ENCODE data around the gene WNT3. TPM values are rescaled to one million over a fixed set of nuclear protein-coding genes. Genes with fewer than 3 reads are reported as not detected.

The WNT3 gene
- total RNA-seq, 1 donor: 1.1 TPM

GRCh38 chr17:46850688-46851028 lies 32.2 kb upstream of the WNT3 start:
- Histone ChIP-seq H3K4me2 (ENCODE audit: insufficient read depth, low read length) (no peak overlapping the region), H3K79me2 (ENCODE audit: insufficient read depth, low read length) (no peaks in the 10 kb centered on the region), H3K27me3 (ENCODE audit: insufficient read depth, low read length) (peaks cover 71% of the 10 kb centered on the region), H3K4me3 (ENCODE audit: insufficient read depth, low read length) (no peak overlapping the region), H3K27ac (ENCODE audit: low read depth, low read length) (no peak overlapping the region), H4K20me1 (ENCODE audit: insufficient read depth, low read length) (no peaks in the 10 kb centered on the region), H3K9me3 (ENCODE audit: low read depth, low read length) (no peaks in the 10 kb centered on the region), H2AFZ (ENCODE audit: low read length) (no peak overlapping the region), H3K36me3 (ENCODE audit: insufficient read depth, low read length) (no peaks in the 10 kb centered on the region), H3K4me1 (ENCODE audit: insufficient read depth, low read length) (no peaks in the 10 kb centered on the region)
- DNase-seq (ENCODE audit: insufficient read length, low spot score, missing footprints): peak; percentile 73
- TF ChIP-seq CTCF (IDR thresholded peaks at IDR 0.05; ENCODE audit: extremely low read depth, low read depth, low read length): no peak

GRCh38 chr17:46848534-46848933 lies 30.0 kb upstream of the WNT3 start:
- TF ChIP-seq CTCF (IDR thresholded peaks at IDR 0.05; ENCODE audit: extremely low read depth, low read depth, low read length): no peak
- no peak overlapping the region for H3K4me2 ChIP-seq (ENCODE audit: insufficient read depth, low read length)
- DNase-seq (ENCODE audit: insufficient read length, low spot score, missing footprints): peak; percentile 34
- H3K4me3 ChIP-seq (ENCODE audit: insufficient read depth, low read length): no peak overlapping the region
- no peaks in the 10 kb centered on the region for H3K36me3 ChIP-seq (ENCODE audit: insufficient read depth, low read length)
- no peak overlapping the region for H2AFZ ChIP-seq (ENCODE audit: low read length)
- H3K4me1 ChIP-seq (ENCODE audit: insufficient read depth, low read length): no peaks in the 10 kb centered on the region
- H3K79me2 ChIP-seq (ENCODE audit: insufficient read depth, low read length): no peaks in the 10 kb centered on the region
- H3K9me3 ChIP-seq (ENCODE audit: low read depth, low read length): no peaks in the 10 kb centered on the region
- no peak overlapping the region for H3K27ac ChIP-seq (ENCODE audit: low read depth, low read length)
- H4K20me1 ChIP-seq (ENCODE audit: insufficient read depth, low read length): no peaks in the 10 kb centered on the region
- peaks cover 71% of the 10 kb centered on the region for H3K27me3 ChIP-seq (ENCODE audit: insufficient read depth, low read length)

- Histone ChIP-seq H4K20me1 (ENCODE audit: insufficient read depth, low read length) (no peaks in the 10 kb centered on the region), H3K27ac (ENCODE audit: low read depth, low read length) (no peak overlapping the region), H2AFZ (ENCODE audit: low read length) (no peak overlapping the region), H3K27me3 (ENCODE audit: insufficient read depth, low read length) (peaks cover 63% of the 10 kb centered on the region), H3K79me2 (ENCODE audit: insufficient read depth, low read length) (no peaks in the 10 kb centered on the region), H3K4me1 (ENCODE audit: insufficient read depth, low read length) (no peaks in the 10 kb centered on the region), H3K4me3 (ENCODE audit: insufficient read depth, low read length) (no peak overlapping the region), H3K9me3 (ENCODE audit: low read depth, low read length) (no peaks in the 10 kb centered on the region), H3K36me3 (ENCODE audit: insufficient read depth, low read length) (no peaks in the 10 kb centered on the region), H3K4me2 (ENCODE audit: insufficient read depth, low read length) (no peak overlapping the region)
- peak; percentile 8 for DNase-seq (ENCODE audit: insufficient read length, low spot score, missing footprints)
- no peak for TF ChIP-seq CTCF (IDR thresholded peaks at IDR 0.05; ENCODE audit: extremely low read depth, low read depth, low read length)
These were observed 29.0 kb upstream of the WNT3 start for GRCh38 chr17:46847204-46848191.

GRCh38 chr17:46842835-46843234 lies 24.3 kb upstream of the WNT3 start:
- Histone ChIP-seq H3K79me2 (ENCODE audit: insufficient read depth, low read length) (no peaks in the 10 kb centered on the region), H3K4me1 (ENCODE audit: insufficient read depth, low read length) (no peaks in the 10 kb centered on the region), H3K9me3 (ENCODE audit: low read depth, low read length) (no peaks in the 10 kb centered on the region), H3K27ac (ENCODE audit: low read depth, low read length) (no peak overlapping the region), H3K27me3 (ENCODE audit: insufficient read depth, low read length) (peaks cover 32% of the 10 kb centered on the region), H3K4me3 (ENCODE audit: insufficient read depth, low read length) (no peak overlapping the region), H3K36me3 (ENCODE audit: insufficient read depth, low read length) (no peaks in the 10 kb centered on the region), H4K20me1 (ENCODE audit: insufficient read depth, low read length) (no peaks in the 10 kb centered on the region), H2AFZ (ENCODE audit: low read length) (no peak overlapping the region), H3K4me2 (ENCODE audit: insufficient read depth, low read length) (no peak overlapping the region)
- TF ChIP-seq CTCF (IDR thresholded peaks at IDR 0.05; ENCODE audit: extremely low read depth, low read depth, low read length): peak; percentile 55
- peak; percentile 58 for DNase-seq (ENCODE audit: insufficient read length, low spot score, missing footprints)

Data from osteoblast (primary cell).